Natural killer cell (primary cell): ENCODE measurements around the gene FBXO9. TPM values are rescaled to one million over a fixed set of nuclear protein-coding genes. Genes with fewer than 3 reads are reported as not detected.

ENCODE experiments used
- ATAC-seq, 3 donors: fragments of 150-1000 bp in 2 of 3; fragments of 200-7000 bp in 1 of 3; cut with Tn5 transposase; 1 replicate in 1 of 3; 2 replicates in 2 of 3; pipeline ENCODE4 v1.10.0; 2021; ENCODE audit warnings: mild to moderate bottlenecking in 2 of 3, moderate library complexity in 2 of 3
- DNase-seq, 2 donors: peaks; one replicate each; pipeline versions ENCODE4 v3.0.0 to v3.0.0-alpha.2; 2013 to 2021; ENCODE audit warnings: mixed read lengths in 1 of 2
- H3K27ac ChIP-seq: one replicate; pipeline ENCODE4 v1.5.1; 2013; ENCODE audit warnings: mild to moderate bottlenecking, low read length
- H3K27me3 ChIP-seq: one replicate; pipeline ENCODE4 v1.6.1; 2013; ENCODE audit warnings: low read length; ENCODE audit not compliant: control insufficient read depth, insufficient read depth
- H3K36me3 ChIP-seq: one replicate; pipeline ENCODE4 v1.6.1; 2013; ENCODE audit warnings: low read length; ENCODE audit not compliant: control insufficient read depth, insufficient read depth
- H3K4me1 ChIP-seq: one replicate; pipeline ENCODE4 v1.6.1; 2013; ENCODE audit warnings: low read length; ENCODE audit not compliant: control insufficient read depth, insufficient read depth
- H3K4me3 ChIP-seq: one replicate; pipeline ENCODE4 v1.5.1; 2013; ENCODE audit warnings: low read length
- H3K9me3 ChIP-seq: one replicate; pipeline ENCODE4 v1.6.1; 2013; ENCODE audit warnings: low read length; ENCODE audit not compliant: control insufficient read depth, insufficient read depth
- H3K27ac Mint-ChIP-seq, 2 donors: one replicate each; pipeline ENCODE4 v1.8.0; 2022; ENCODE audit warnings: mild to moderate bottlenecking in 2 of 2, mixed read lengths in 2 of 2, moderate library complexity in 1 of 2
- H3K27me3 Mint-ChIP-seq, 2 donors: one replicate each; pipeline ENCODE4 v1.8.0; 2022; ENCODE audit warnings: low read depth in 2 of 2, mixed read lengths in 2 of 2
- H3K36me3 Mint-ChIP-seq: one replicate; pipeline ENCODE4 v1.8.0; 2022; ENCODE audit warnings: mixed read lengths
- H3K4me1 Mint-ChIP-seq, 2 donors: one replicate each; pipeline ENCODE4 v1.8.0; 2022; ENCODE audit warnings: mixed read lengths in 2 of 2
- H3K4me3 Mint-ChIP-seq: one replicate; pipeline ENCODE4 v1.8.0; 2022; ENCODE audit warnings: mild to moderate bottlenecking, moderate library complexity, mixed read lengths
- H3K9me3 Mint-ChIP-seq, 2 donors: one replicate each; pipeline ENCODE4 v1.8.0; 2022; ENCODE audit warnings: mixed read lengths in 2 of 2
- CTCF ChIP-seq: fragments of 200-600 bp; IDR thresholded peaks from one replicate; pipeline ENCODE4 v1.8.0; 2022; ENCODE audit warnings: antibody characterized with exemption
- WGBS: methylation state at CpG from one replicate; pipeline ENCODE4 v1.1.7; 2013; ENCODE audit warnings: missing lambda C conversion rate; ENCODE audit not compliant: insufficient coverage; 5-methylcytosine and 5-hydroxymethylcytosine counted together
- intact Hi-C: fragments of 100-400 bp; cut with micrococcal nuclease; formaldehyde crosslinking; loops from one replicate; pipeline ENCODE4 v1.14.2; 2022
- total RNA-seq, 4 donors: library from RNA; stranded (reverse); fragments of 120-200 nt in 1 of 4; gene quantifications; one replicate each; pipeline versions ENCODE4 v1.2.3 to v1.2.4, GENCODE V29; 2013 to 2022

The FBXO9 gene
- total RNA-seq, 3 donors from 2014 or later (not counting 1 experiment from before 2014, with no cell fraction given) = 82.4 to 96.6 (median 88.9) TPM

GRCh38 chr6:53080813-53081212, 15.6 kb downstream of the FBXO9 start:
- Histone ChIP-seq H3K4me1 (no peaks in the 10 kb centered on the region), H3K27ac (no peak overlapping the region), H3K9me3 (no peaks in the 10 kb centered on the region), H3K36me3 (peaks cover 87% of the 10 kb centered on the region), H3K4me3 (no peak overlapping the region), H3K27me3 (no peaks in the 10 kb centered on the region)
- Mint-ChIP-seq H3K36me3 (peaks cover 20% of the 10 kb centered on the region), H3K4me1 (no peaks in the 10 kb centered on the region), H3K9me3 (no peaks in the 10 kb centered on the region), H3K4me3 (no peak overlapping the region), H3K27me3 (no peaks in the 10 kb centered on the region), H3K27ac (no peak overlapping the region)
- TF ChIP-seq CTCF = no peak
- ATAC-seq (no peak), DNase-seq (no peak)
- intact Hi-C loops = no loop called here
- 100% methylated on average over 1 of the region's 1 CpG for WGBS

GRCh38 chr6:53086302-53086701, 21.1 kb downstream of the FBXO9 start:
- DNase-seq = no peak
- WGBS = no CpG with 5 or more reads among the region's 2 CpGs

GRCh38 chr6:53089948-53090347, 24.7 kb downstream of the FBXO9 start:
- intact Hi-C loops = no loop called here
- peak overlapping the region in 1 of 2 donors; percentile 23 for H3K27ac Mint-ChIP-seq

More at GRCh38 chr6:53086302-53086701, 21.1 kb downstream of the FBXO9 start:
- no peak for ATAC-seq
- no peaks in the 10 kb centered on the region for H3K9me3 Mint-ChIP-seq
- no peak overlapping the region for H3K4me3 Mint-ChIP-seq
- Histone ChIP-seq H3K27me3 (no peaks in the 10 kb centered on the region), H3K4me3 (no peak overlapping the region), H3K27ac (no peak overlapping the region), H3K36me3 (peaks cover 79% of the 10 kb centered on the region), H3K4me1 (no peaks in the 10 kb centered on the region), H3K9me3 (no peaks in the 10 kb centered on the region)
- peaks cover 21% of the 10 kb centered on the region for H3K36me3 Mint-ChIP-seq
- intact Hi-C loops = no loop called here
- no peak for TF ChIP-seq CTCF
- H3K27me3 Mint-ChIP-seq = no peaks in the 10 kb centered on the region
- H3K4me1 Mint-ChIP-seq = no peaks in the 10 kb centered on the region
- no peak overlapping the region for H3K27ac Mint-ChIP-seq

More at GRCh38 chr6:53089948-53090347, 24.7 kb downstream of the FBXO9 start:
- no peak for DNase-seq
- Histone ChIP-seq H3K9me3 (no peaks in the 10 kb centered on the region), H3K27ac (no peak overlapping the region), H3K27me3 (no peaks in the 10 kb centered on the region), H3K4me3 (no peak overlapping the region), H3K36me3 (peaks cover 78% of the 10 kb centered on the region), H3K4me1 (no peaks in the 10 kb centered on the region)
- H3K4me1 Mint-ChIP-seq = peaks cover 0 to 6% of the 10 kb centered on the region in 2 donors
- H3K36me3 Mint-ChIP-seq = peaks cover 21% of the 10 kb centered on the region
- no peak for ATAC-seq
- TF ChIP-seq CTCF = no peak
- no peaks in the 10 kb centered on the region for H3K27me3 Mint-ChIP-seq
- H3K4me3 Mint-ChIP-seq = no peak overlapping the region
- no peaks in the 10 kb centered on the region for H3K9me3 Mint-ChIP-seq
